Uterus (tissue), 4 donors: Measurements from ENCODE around the gene STAMBP. TPM values are rescaled to one million over a fixed set of nuclear protein-coding genes. Genes with fewer than 3 reads are reported as not detected.

Experiments
- DNase-seq, 2 donors: peaks; one replicate each; pipeline ENCODE4 v3.0.0-alpha.2; 2019 to 2020
- H3K27ac ChIP-seq, 2 donors: fragments of 200-600 bp; sonication (generic); 1 replicate in 1 of 2; 2 replicates in 1 of 2; pipeline ENCODE4 v1.5.1; 2016 to 2018
- H3K27me3 ChIP-seq, 2 donors: fragments of 200-600 bp; sonication (generic); one replicate each; pipeline ENCODE4 v1.5.1; 2018 to 2019; ENCODE audit warnings: control low read depth in 1 of 2
- H3K36me3 ChIP-seq, 2 donors: fragments of 200-600 bp; sonication (generic); one replicate each; pipeline ENCODE4 v1.5.1; 2019; ENCODE audit warnings: control low read depth in 1 of 2
- H3K4me1 ChIP-seq, 2 donors: fragments of 200-600 bp; sonication (generic); one replicate each; pipeline ENCODE4 v1.5.1; 2018 to 2019; ENCODE audit warnings: control low read depth in 1 of 2
- H3K4me3 ChIP-seq, 2 donors: fragments of 200-600 bp; sonication (generic); 1 replicate in 1 of 2; 2 replicates in 1 of 2; pipeline ENCODE4 v1.5.1; 2018 to 2019; ENCODE audit warnings: mild to moderate bottlenecking in 1 of 2
- H3K9me3 ChIP-seq, 2 donors: fragments of 200-600 bp; sonication (generic); one replicate each; pipeline ENCODE4 v1.5.1; 2019; ENCODE audit warnings: control low read depth in 1 of 2
- CTCF ChIP-seq, 4 experiments: fragments of 200-600 bp in 2 of 4; fragments of 450-650 bp in 2 of 4; sonication (generic) in 2 of 4; IDR thresholded peaks; one replicate each; pipeline ENCODE4 v1.5.1; 2016 to 2019; ENCODE audit warnings: antibody characterized with exemption in 4 of 4, mild to moderate bottlenecking in 2 of 4, moderate library complexity in 1 of 4
- POLR2A ChIP-seq, 2 donors: fragments of 450-650 bp; IDR thresholded peaks; one replicate each; pipeline ENCODE4 v1.6.1; 2016; ENCODE audit warnings: antibody characterized with exemption in 2 of 2, mild to moderate bottlenecking in 1 of 2, moderate library complexity in 1 of 2
- intact Hi-C: fragments of 100-400 bp; cut with DNase I; formaldehyde crosslinking; loops from one replicate; pipeline ENCODE4 v1.15.1; 2023; ENCODE audit warnings: low total_unique reads
- total RNA-seq, 4 donors: library from RNA; depleted of rRNA in 3 of 4; stranded (reverse); fragments of >200 nt in 3 of 4; gene quantifications; one replicate each; pipeline versions ENCODE4 v1.1.0 to v1.2.4, GENCODE V29; 2014 to 2023
- donor health status: DM: yes; HTN: yes; CAD: no.

The STAMBP gene
- total RNA-seq, 4 donors from 2014 or later = 31.8 to 115 (median 43.7) TPM

GRCh38 chr2:73917296-73917695 lies 88.5 kb downstream of the STAMBP start:
- Histone ChIP-seq H3K4me3 (no peak overlapping the region), H3K4me1 (no peaks in the 10 kb centered on the region), H3K27ac (no peak overlapping the region), H3K27me3 (no peaks in the 10 kb centered on the region), H3K36me3 (no peaks in the 10 kb centered on the region), H3K9me3 (no peaks in the 10 kb centered on the region)
- intact Hi-C loops = no loop called here
- TF ChIP-seq POLR2A (IDR thresholded peaks at IDR 0.05) = no peak
- no peak for TF ChIP-seq CTCF (IDR thresholded peaks at IDR 0.05)
- no peak for DNase-seq

GRCh38 chr2:73917696-73918207 lies 89.0 kb downstream of the STAMBP start:
- no peaks in the 10 kb centered on the region for H3K27me3 ChIP-seq
- TF ChIP-seq POLR2A (IDR thresholded peaks at IDR 0.05) (no peak), CTCF (IDR thresholded peaks at IDR 0.05) (no peak)
- intact Hi-C loops = no loop called here
- no peak for DNase-seq
- H3K9me3 ChIP-seq = no peaks in the 10 kb centered on the region
- no peak overlapping the region for H3K27ac ChIP-seq
- no peak overlapping the region for H3K4me3 ChIP-seq
- H3K4me1 ChIP-seq = no peaks in the 10 kb centered on the region
- H3K36me3 ChIP-seq = no peaks in the 10 kb centered on the region

GRCh38 chr2:73918856-73919255 lies 90.1 kb downstream of the STAMBP start:
- intact Hi-C loops = no loop called here
- no peak for DNase-seq
- Histone ChIP-seq H3K27ac (no peak overlapping the region), H3K36me3 (no peaks in the 10 kb centered on the region), H3K9me3 (no peaks in the 10 kb centered on the region), H3K4me1 (no peaks in the 10 kb centered on the region), H3K4me3 (no peak overlapping the region), H3K27me3 (no peaks in the 10 kb centered on the region)
- TF ChIP-seq POLR2A (IDR thresholded peaks at IDR 0.05) (no peak), CTCF (IDR thresholded peaks at IDR 0.05) (no peak)

- Histone ChIP-seq H3K4me3 (no peak overlapping the region), H3K27me3 (no peaks in the 10 kb centered on the region), H3K9me3 (no peaks in the 10 kb centered on the region), H3K36me3 (no peaks in the 10 kb centered on the region), H3K27ac (no peak overlapping the region), H3K4me1 (no peaks in the 10 kb centered on the region)
- DNase-seq = no peak
- TF ChIP-seq POLR2A (IDR thresholded peaks at IDR 0.05) = no peak
- no peak for TF ChIP-seq CTCF (IDR thresholded peaks at IDR 0.05)
- intact Hi-C loops = no loop called here
Measured at GRCh38 chr2:73919596-73920228, 91.0 kb downstream of the STAMBP start.

GRCh38 chr2:73920577-73921545 lies 92.1 kb downstream of the STAMBP start:
- Histone ChIP-seq H3K27ac (peak overlapping the region in 1 of 2 donors; percentile 55), H3K9me3 (no peaks in the 10 kb centered on the region), H3K4me1 (no peaks in the 10 kb centered on the region), H3K27me3 (no peaks in the 10 kb centered on the region), H3K36me3 (no peaks in the 10 kb centered on the region), H3K4me3 (no peak overlapping the region)
- TF ChIP-seq CTCF (IDR thresholded peaks at IDR 0.05) = peak in 2 of 4 experiments; percentile 9 to 31
- TF ChIP-seq POLR2A (IDR thresholded peaks at IDR 0.05) = no peak
- DNase-seq = peak; percentile 25 to 55
- intact Hi-C loops = no loop called here
